A549 (cell line): ENCODE measurements around the gene MOXD1. TPM values are rescaled to one million over a fixed set of nuclear protein-coding genes. Genes with fewer than 3 reads are reported as not detected.

Source experiments
- ATAC-seq, 2 experiments: fragments of 200-7000 bp in 1 of 2; fragments of >200 bp in 1 of 2; cut with Nextera tagmentation in 1 of 2; cut with Tn5 transposase in 1 of 2; 3 replicates each; pipeline versions ENCODE4 v1.8.0 to v1.9.1; 2018 to 2020; ENCODE audit warnings: mild to moderate bottlenecking in 1 of 2, moderate library complexity in 1 of 2
- CTCF ChIA-PET: fragments of 300-600 bp; sonication (Branson Sonifier 250); formaldehyde crosslinking; extraction: SDS; loops from one replicate; lab custom pipeline; 2021; ENCODE audit warnings: antibody characterized with exemption, inconsistent platforms; lab: Yijun Ruan, JAX
- POLR2A ChIA-PET: fragments of 350-600 bp; formaldehyde crosslinking; extraction: SDS; loops from one replicate; lab custom pipeline; 2021; ENCODE audit warnings: antibody characterized with exemption, inconsistent platforms; lab: Yijun Ruan, JAX
- DNase-seq, 2 experiments: peaks; one replicate each; pipeline versions ENCODE4 v3.0.0 to v3.0.0-alpha.2; 2011 to 2016; ENCODE audit warnings: low read depth in 1 of 2, low spot score in 1 of 2
- FAIRE-seq: peaks from 2 replicates; lab custom pipeline; 2011; peaks lifted over from hg19 to GRCh38; lab: Jason Lieb, UNC
- H3K27ac ChIP-seq, 2 experiments: fragments of >200 bp; sonication (Bioruptor Twin); formaldehyde crosslinking; 3 replicates each; pipeline ENCODE4 v1.5.1; 2016 to 2017
- H3K4me1 ChIP-seq: fragments of >200 bp; sonication (Bioruptor Twin); formaldehyde crosslinking; 3 replicates; pipeline ENCODE4 v1.6.1; 2016
- H3K4me2 ChIP-seq: fragments of >200 bp; sonication (Bioruptor Twin); formaldehyde crosslinking; 3 replicates; pipeline ENCODE4 v1.6.1; 2016
- H3K4me3 ChIP-seq: fragments of >200 bp; sonication (Bioruptor Twin); formaldehyde crosslinking; 3 replicates; pipeline ENCODE4 v1.5.1; 2016
- H3K9me3 ChIP-seq: fragments of >200 bp; sonication (Bioruptor Twin); formaldehyde crosslinking; 3 replicates; pipeline ENCODE4 v1.6.1; 2016
- ATOH8 ChIP-seq: fragments of 250-450 bp; sonication (Bioruptor Pico); IDR thresholded peaks from 2 replicates; pipeline ENCODE4 v1.5.0; 2020; ENCODE audit warnings: low read depth, mild to moderate bottlenecking, moderate library complexity
- BCL3 ChIP-seq: fragments of >200 bp; sonication (Bioruptor Twin); formaldehyde crosslinking; IDR thresholded peaks from 3 replicates; pipeline ENCODE4 v1.6.1; 2016
- BHLHE40 ChIP-seq: IDR thresholded peaks from 2 replicates; pipeline ENCODE4 v1.6.1; 2012; ENCODE audit warnings: low read depth, low read length, inconsistent platforms
- CBX2 ChIP-seq: fragments of 200-600 bp; sonication (generic); IDR thresholded peaks from 2 replicates; pipeline ENCODE4 v1.6.1; 2016; ENCODE audit warnings: low read depth, mild to moderate bottlenecking, borderline replicate concordance
- CHD4 ChIP-seq: fragments of 200-600 bp; sonication (generic); IDR thresholded peaks from 2 replicates; pipeline ENCODE4 v1.6.1; 2016; ENCODE audit warnings: antibody characterized with exemption, mild to moderate bottlenecking, borderline replicate concordance
- ELK1 ChIP-seq: fragments of 150-350 bp; IDR thresholded peaks from 2 replicates; pipeline ENCODE4 v1.6.1; 2014; ENCODE audit warnings: low read depth, mild to moderate bottlenecking, low read length
- ESRRA ChIP-seq: fragments of 150-350 bp; IDR thresholded peaks from 2 replicates; pipeline ENCODE4 v1.6.1; 2014; ENCODE audit warnings: mild to moderate bottlenecking, low read length, borderline replicate concordance
- GATA3 ChIP-seq: IDR thresholded peaks from 2 replicates; pipeline ENCODE4 v1.6.1; 2012; ENCODE audit warnings: borderline replicate concordance
- HDAC2 ChIP-seq: fragments of 200-600 bp; sonication (generic); IDR thresholded peaks from 2 replicates; pipeline ENCODE4 v1.6.1; 2016
- HES2 ChIP-seq: fragments of >200 bp; sonication (Bioruptor Twin); formaldehyde crosslinking; IDR thresholded peaks from 2 replicates; pipeline ENCODE4 v1.6.1; 2016
- HOXA7 ChIP-seq: fragments of 250-450 bp; sonication (Bioruptor Pico); IDR thresholded peaks from 2 replicates; pipeline ENCODE4 v1.5.0; 2020; ENCODE audit warnings: mild to moderate bottlenecking, moderate library complexity
- HOXB13 ChIP-seq: fragments of 250-450 bp; sonication (Bioruptor Pico); IDR thresholded peaks from 2 replicates; pipeline ENCODE4 v1.5.0; 2020; ENCODE audit warnings: low read depth, mild to moderate bottlenecking, moderate library complexity
- JUN ChIP-seq, 2 experiments: fragments of >200 bp; sonication (Bioruptor Twin); formaldehyde crosslinking; IDR thresholded peaks; 2 replicates in 1 of 2; 3 replicates in 1 of 2; pipeline ENCODE4 v1.6.1; 2016 to 2017
- JUNB ChIP-seq: fragments of >200 bp; sonication (Bioruptor Twin); formaldehyde crosslinking; IDR thresholded peaks from 2 replicates; pipeline ENCODE4 v1.6.1; 2016
- KDM1A ChIP-seq: fragments of 200-600 bp; sonication (generic); IDR thresholded peaks from 2 replicates; pipeline ENCODE4 v1.6.1; 2016; ENCODE audit warnings: low read depth, mild to moderate bottlenecking
- KDM5A ChIP-seq: fragments of 200-600 bp; sonication (generic); IDR thresholded peaks from 2 replicates; pipeline ENCODE4 v1.6.1; 2016; ENCODE audit warnings: antibody characterized with exemption, mild to moderate bottlenecking
- NPAS2 ChIP-seq: fragments of 250-450 bp; sonication (Bioruptor Pico); IDR thresholded peaks from 2 replicates; pipeline ENCODE4 v1.8.0; 2022; ENCODE audit warnings: mild to moderate bottlenecking, moderate library complexity, borderline replicate concordance
- PBX3 ChIP-seq: IDR thresholded peaks from 2 replicates; pipeline ENCODE4 v1.6.1; 2012
- PHF8 ChIP-seq: fragments of 200-600 bp; sonication (generic); IDR thresholded peaks from 2 replicates; pipeline ENCODE4 v1.6.1; 2016; ENCODE audit warnings: low read depth, mild to moderate bottlenecking, antibody characterized with exemption, moderate library complexity, borderline replicate concordance
- POLR2AphosphoS2 ChIP-seq: conservative IDR thresholded peaks from 2 replicates; pipeline ENCODE4 v1.6.1; 2012; ENCODE audit warnings: low read length, improper control_type of control experiment, inconsistent platforms
- RAD21 ChIP-seq, 2 experiments: fragments of >200 bp in 1 of 2; sonication (Bioruptor Twin) in 1 of 2; formaldehyde crosslinking in 1 of 2; IDR thresholded peaks in 1 of 2; conservative IDR thresholded peaks in 1 of 2; 2 replicates in 1 of 2; 3 replicates in 1 of 2; pipeline ENCODE4 v1.6.1; 2012 to 2018; ENCODE audit warnings: inconsistent platforms in 1 of 2
- REST ChIP-seq: fragments of 200-600 bp; sonication (generic); IDR thresholded peaks from 2 replicates; pipeline ENCODE4 v1.6.1; 2016; ENCODE audit warnings: antibody characterized with exemption, mild to moderate bottlenecking, moderate library complexity
- RNF2 ChIP-seq: fragments of 200-600 bp; sonication (generic); IDR thresholded peaks from 2 replicates; pipeline ENCODE4 v1.6.1; 2016; ENCODE audit warnings: low read depth, mild to moderate bottlenecking, antibody characterized with exemption, moderate library complexity, borderline replicate concordance
- USF2 ChIP-seq: fragments of 450-650 bp; IDR thresholded peaks from 2 replicates; pipeline ENCODE4 v1.6.1; 2014; ENCODE audit warnings: antibody characterized with exemption
- ZC3H11A ChIP-seq: fragments of 450-650 bp; IDR thresholded peaks from 2 replicates; pipeline ENCODE4 v1.6.1; 2014; ENCODE audit warnings: antibody characterized with exemption, mild to moderate bottlenecking
- ZNF302 ChIP-seq: fragments of 250-450 bp; sonication (Bioruptor Pico); IDR thresholded peaks from 2 replicates; pipeline ENCODE4 v1.9.0; 2021; ENCODE audit warnings: inconsistent platforms, mild to moderate bottlenecking, moderate library complexity
- WGBS: methylation state at CpG from one replicate; pipeline ENCODE4 v1.1.6; 2017; ENCODE audit errors: missing lambda C conversion rate; 5-methylcytosine and 5-hydroxymethylcytosine counted together
- polyA plus RNA-seq, 4 experiments: library from polyadenylated mRNA; depleted of rRNA in 3 of 4; stranded (reverse); fragments of >200 nt; fragmentation: RNase III in 1 of 4; extraction: RNeasy Plus Mini Kit Qiagen cat#74134 plus additional on column Dnase treatment in 1 of 4; gene quantifications; 2 replicates in 3 of 4; 3 replicates in 1 of 4; pipeline ENCODE4 v1.2.3, GENCODE V29; 2011 to 2017
- TF ChIP-seq, protein P1 (sequence below): IDR thresholded peaks from 2 replicates; pipeline ENCODE4 v1.6.1; 2012; ENCODE audit warnings: low read depth, borderline replicate concordance
- TF ChIP-seq, protein P2 (sequence below): IDR thresholded peaks from 2 replicates; pipeline ENCODE4 v1.6.1; 2012

The MOXD1 gene
- polyA plus RNA-seq, 2 of the 4 experiments (the other 2 are of a cell fraction), result 1.4 to 2.4 TPM

GRCh38 chr6:132390017-132390416 is 11.3 kb downstream of the MOXD1 start:
- H3K4me3 ChIP-seq, result no peak overlapping the region
- H3K9me3 ChIP-seq, result peaks cover 4% of the 10 kb centered on the region; the same call in 2 of the 3 replicates
- ChIA-PET POLR2A (no interaction called here), CTCF (interaction anchor here (6.3 kb wide), 1 partner anchor 90 kb away, joined by 32 read pairs; no protein-coding TSS in a partner anchor)
- H3K27ac ChIP-seq, result no peak overlapping the region
- WGBS, result 83% methylated on average over 4 of the region's 4 CpGs
- no peak for ATAC-seq
- no peak overlapping the region for H3K4me2 ChIP-seq
- DNase-seq, result no peak
- no peaks in the 10 kb centered on the region for H3K4me1 ChIP-seq
- TF ChIP-seq, protein P1, sequence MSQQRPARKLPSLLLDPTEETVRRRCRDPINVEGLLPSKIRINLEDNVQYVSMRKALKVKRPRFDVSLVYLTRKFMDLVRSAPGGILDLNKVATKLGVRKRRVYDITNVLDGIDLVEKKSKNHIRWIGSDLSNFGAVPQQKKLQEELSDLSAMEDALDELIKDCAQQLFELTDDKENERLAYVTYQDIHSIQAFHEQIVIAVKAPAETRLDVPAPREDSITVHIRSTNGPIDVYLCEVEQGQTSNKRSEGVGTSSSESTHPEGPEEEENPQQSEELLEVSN, result no peak
- TF ChIP-seq CBX2 (no peak), GATA3 (no peak), HOXA7 (CRISPR knock-in tag) (no peak), ESRRA (no peak), BCL3 (no peak), ZNF302 (no peak), POLR2AphosphoS2 (no peak), RNF2 (no peak), PHF8 (no peak), JUNB (no peak), CHD4 (no peak), USF2 (no peak), KDM1A (no peak), RAD21 (conservative IDR thresholded peaks at IDR 0.05 in 1 of 2, IDR thresholded peaks at IDR 0.05 in 1 of 2) (no peak)
- no peak for FAIRE-seq

DNA sequence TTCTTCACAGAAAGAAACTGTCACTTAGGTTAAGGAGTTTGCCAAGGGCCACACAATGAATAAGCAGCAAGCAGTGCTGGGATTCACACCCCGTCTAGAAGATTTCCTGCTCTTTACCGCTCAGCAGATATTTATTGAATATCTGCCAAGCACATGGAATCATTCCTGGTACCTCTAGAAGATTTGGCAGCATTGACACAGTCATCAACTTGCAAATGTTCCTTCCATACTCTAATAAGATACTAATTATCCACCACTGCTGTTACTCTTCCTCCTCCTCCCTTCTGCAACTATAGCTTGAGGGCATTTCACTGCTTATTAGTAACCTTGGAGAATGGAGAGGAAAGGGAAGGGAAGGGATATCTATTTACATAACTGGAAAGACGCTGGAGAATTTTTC is 13.0 kb downstream of the MOXD1 start:
- no peak for ATAC-seq
- 19% methylated on average over 3 of the region's 3 CpGs for WGBS
- DNase-seq, result no peak
- FAIRE-seq, result no peak
- CTCF ChIA-PET, result interaction anchor here (1.6 kb wide), 1 partner anchor 109 kb away, joined by 4 read pairs; no protein-coding TSS in a partner anchor
- POLR2A ChIA-PET, result no interaction called here
- Histone ChIP-seq H3K27ac (no peak overlapping the region), H3K4me2 (no peak overlapping the region), H3K9me3 (no peaks in the 10 kb centered on the region), H3K4me3 (no peak overlapping the region), H3K4me1 (no peaks in the 10 kb centered on the region)
- TF ChIP-seq ATOH8 (no peak), KDM5A (no peak), JUN (IDR thresholded peaks at IDR 0.05) (no peak), BHLHE40 (no peak), PBX3 (no peak), ZC3H11A (no peak), ESRRA (no peak), KDM1A (no peak), ELK1 (no peak), NPAS2 (CRISPR knock-in tag) (no peak), HDAC2 (no peak), HOXB13 (no peak), POLR2AphosphoS2 (no peak), RAD21 (conservative IDR thresholded peaks at IDR 0.05 in 1 of 2, IDR thresholded peaks at IDR 0.05 in 1 of 2) (no peak), REST (no peak), HES2 (no peak)
- TF ChIP-seq, protein P2, sequence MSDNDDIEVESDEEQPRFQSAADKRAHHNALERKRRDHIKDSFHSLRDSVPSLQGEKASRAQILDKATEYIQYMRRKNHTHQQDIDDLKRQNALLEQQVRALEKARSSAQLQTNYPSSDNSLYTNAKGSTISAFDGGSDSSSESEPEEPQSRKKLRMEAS, result no peak
